Measurements from ENCODE around the gene POLL. TPM values are rescaled to one million over a fixed set of nuclear protein-coding genes. Genes with fewer than 3 reads are reported as not detected.

The POLL gene
- total RNA-seq, 1 experiment from 2014 or later, result 51.3 TPM

GRCh38 chr10:101560298-101561067 lies 27.6 kb downstream of the POLL start:
- ChIA-PET RAD21 (ENCODE audit: low non-redundant PET in 1 of 2, low total read pairs in 2 of 2, uncharacterized antibody in 2 of 2, unreplicated experiment in 2 of 2) (no interaction called here), POLR2A (no interaction called here), CTCF (interaction anchor here (1.4 to 2.2 kb wide), 2 partner anchors 259 to 346 kb away, joined by 3 to 9 read pairs; no protein-coding TSS in a partner anchor)
- Histone ChIP-seq H3K27me3 (ENCODE audit: insufficient read depth, low read length) (no peaks in the 10 kb centered on the region; the same call in 1 of the 2 replicates), H3K9me3 (ENCODE audit: control insufficient read depth in 1 of 2, insufficient read depth in 1 of 2, low read depth in 1 of 2, low read length in 2 of 2) (no peaks in the 10 kb centered on the region), H3K36me3 (ENCODE audit: control insufficient read depth in 1 of 2, insufficient read depth in 2 of 2, low read length in 2 of 2) (0 out of 4 replicates have a peak, but pooled peaks cover 0 to 3% of the 10 kb centered on the region in 2 experiments), H4K20me1 (ENCODE audit: insufficient read depth) (no peaks in the 10 kb centered on the region), H3K9me2 (ENCODE audit: insufficient read depth) (no peaks in the 10 kb centered on the region), H3K79me2 (ENCODE audit: insufficient read depth, low read length) (no peaks in the 10 kb centered on the region), H3K4me1 (ENCODE audit: control insufficient read depth in 1 of 2, insufficient read depth in 2 of 2, low read length in 2 of 2) (peaks cover 6 to 12% of the 10 kb centered on the region in 2 experiments; a peak in 3 of 4 replicates), H3K4me3 (replicated peaks in 1 of 2; ENCODE audit: low read depth in 1 of 2, low read length in 2 of 2) (no peak overlapping the region), H3K27ac (ENCODE audit: low read depth, low read length) (no peak overlapping the region), H3K9ac (ENCODE audit: low read length) (no peak overlapping the region), H2AFZ (ENCODE audit: low read depth, low read length, poor library complexity, severe bottlenecking) (no peak overlapping the region), H3K4me2 (ENCODE audit: low read length) (no peak overlapping the region)
- no peak for DNase-seq (ENCODE audit: low read depth, low spot score)
- BruUV-seq (replicated peaks), result no TSS peak
- intact Hi-C loops (cut with micrococcal nuclease), result no loop called here
- TF ChIP-seq ATF3 (IDR thresholded peaks at IDR 0.05) (no peak), REST (IDR thresholded peaks at IDR 0.05; ENCODE audit: low read depth) (no peak), ZBTB33 (IDR thresholded peaks at IDR 0.05; ENCODE audit: extremely low read depth, insufficient replicate concordance, low read length) (no peak), JUND (IDR thresholded peaks at IDR 0.05) (no peak), SIN3A (IDR thresholded peaks at IDR 0.05; ENCODE audit: low read depth) (no peak), SRF (IDR thresholded peaks at IDR 0.05; ENCODE audit: low read depth) (no peak), ZFX (IDR thresholded peaks at IDR 0.05) (no peak)
- no peak for ATAC-seq
